NOMO-1 treated with dmso at 0.1 percent for 144 hours (cell line): ENCODE measurements around the gene SOX4.

Experiments used
- DNase-seq: peaks from one replicate; lab custom pipeline; 2025; ENCODE audit not compliant: unreplicated experiment; lab: John Stamatoyannopoulos, UW

Gene SOX4

GRCh38 chr6:21593927-21594415 lies 420 bp downstream of the SOX4 start:
- no peak for DNase-seq

DNA sequence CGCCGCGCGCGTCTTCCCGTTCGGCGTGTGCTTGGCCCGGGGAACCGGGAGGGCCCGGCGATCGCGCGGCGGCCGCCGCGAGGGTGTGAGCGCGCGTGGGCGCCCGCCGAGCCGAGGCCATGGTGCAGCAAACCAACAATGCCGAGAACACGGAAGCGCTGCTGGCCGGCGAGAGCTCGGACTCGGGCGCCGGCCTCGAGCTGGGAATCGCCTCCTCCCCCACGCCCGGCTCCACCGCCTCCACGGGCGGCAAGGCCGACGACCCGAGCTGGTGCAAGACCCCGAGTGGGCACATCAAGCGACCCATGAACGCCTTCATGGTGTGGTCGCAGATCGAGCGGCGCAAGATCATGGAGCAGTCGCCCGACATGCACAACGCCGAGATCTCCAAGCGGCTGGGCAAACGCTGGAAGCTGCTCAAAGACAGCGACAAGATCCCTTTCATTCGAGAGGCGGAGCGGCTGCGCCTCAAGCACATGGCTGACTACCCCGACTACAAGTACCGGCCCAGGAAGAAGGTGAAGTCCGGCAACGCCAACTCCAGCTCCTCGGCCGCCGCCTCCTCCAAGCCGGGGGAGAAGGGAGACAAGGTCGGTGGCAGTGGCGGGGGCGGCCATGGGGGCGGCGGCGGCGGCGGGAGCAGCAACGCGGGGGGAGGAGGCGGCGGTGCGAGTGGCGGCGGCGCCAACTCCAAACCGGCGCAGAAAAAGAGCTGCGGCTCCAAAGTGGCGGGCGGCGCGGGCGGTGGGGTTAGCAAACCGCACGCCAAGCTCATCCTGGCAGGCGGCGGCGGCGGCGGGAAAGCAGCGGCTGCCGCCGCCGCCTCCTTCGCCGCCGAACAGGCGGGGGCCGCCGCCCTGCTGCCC lies 1.1 kb downstream of the SOX4 start:
- no peak for DNase-seq

DNA sequence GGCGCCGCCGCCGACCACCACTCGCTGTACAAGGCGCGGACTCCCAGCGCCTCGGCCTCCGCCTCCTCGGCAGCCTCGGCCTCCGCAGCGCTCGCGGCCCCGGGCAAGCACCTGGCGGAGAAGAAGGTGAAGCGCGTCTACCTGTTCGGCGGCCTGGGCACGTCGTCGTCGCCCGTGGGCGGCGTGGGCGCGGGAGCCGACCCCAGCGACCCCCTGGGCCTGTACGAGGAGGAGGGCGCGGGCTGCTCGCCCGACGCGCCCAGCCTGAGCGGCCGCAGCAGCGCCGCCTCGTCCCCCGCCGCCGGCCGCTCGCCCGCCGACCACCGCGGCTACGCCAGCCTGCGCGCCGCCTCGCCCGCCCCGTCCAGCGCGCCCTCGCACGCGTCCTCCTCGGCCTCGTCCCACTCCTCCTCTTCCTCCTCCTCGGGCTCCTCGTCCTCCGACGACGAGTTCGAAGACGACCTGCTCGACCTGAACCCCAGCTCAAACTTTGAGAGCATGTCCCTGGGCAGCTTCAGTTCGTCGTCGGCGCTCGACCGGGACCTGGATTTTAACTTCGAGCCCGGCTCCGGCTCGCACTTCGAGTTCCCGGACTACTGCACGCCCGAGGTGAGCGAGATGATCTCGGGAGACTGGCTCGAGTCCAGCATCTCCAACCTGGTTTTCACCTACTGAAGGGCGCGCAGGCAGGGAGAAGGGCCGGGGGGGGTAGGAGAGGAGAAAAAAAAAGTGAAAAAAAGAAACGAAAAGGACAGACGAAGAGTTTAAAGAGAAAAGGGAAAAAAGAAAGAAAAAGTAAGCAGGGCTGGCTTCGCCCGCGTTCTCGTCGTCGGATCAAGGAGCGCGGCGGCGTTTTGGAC lies 2.0 kb downstream of the SOX4 start:
- DNase-seq = no peak

GRCh38 chr6:21596145-21596948 lies 2.8 kb downstream of the SOX4 start:
- no peak for DNase-seq

- DNase-seq = no peak
Measured at GRCh38 chr6:21596949-21597682, 3.6 kb downstream of the SOX4 start.

DNA sequence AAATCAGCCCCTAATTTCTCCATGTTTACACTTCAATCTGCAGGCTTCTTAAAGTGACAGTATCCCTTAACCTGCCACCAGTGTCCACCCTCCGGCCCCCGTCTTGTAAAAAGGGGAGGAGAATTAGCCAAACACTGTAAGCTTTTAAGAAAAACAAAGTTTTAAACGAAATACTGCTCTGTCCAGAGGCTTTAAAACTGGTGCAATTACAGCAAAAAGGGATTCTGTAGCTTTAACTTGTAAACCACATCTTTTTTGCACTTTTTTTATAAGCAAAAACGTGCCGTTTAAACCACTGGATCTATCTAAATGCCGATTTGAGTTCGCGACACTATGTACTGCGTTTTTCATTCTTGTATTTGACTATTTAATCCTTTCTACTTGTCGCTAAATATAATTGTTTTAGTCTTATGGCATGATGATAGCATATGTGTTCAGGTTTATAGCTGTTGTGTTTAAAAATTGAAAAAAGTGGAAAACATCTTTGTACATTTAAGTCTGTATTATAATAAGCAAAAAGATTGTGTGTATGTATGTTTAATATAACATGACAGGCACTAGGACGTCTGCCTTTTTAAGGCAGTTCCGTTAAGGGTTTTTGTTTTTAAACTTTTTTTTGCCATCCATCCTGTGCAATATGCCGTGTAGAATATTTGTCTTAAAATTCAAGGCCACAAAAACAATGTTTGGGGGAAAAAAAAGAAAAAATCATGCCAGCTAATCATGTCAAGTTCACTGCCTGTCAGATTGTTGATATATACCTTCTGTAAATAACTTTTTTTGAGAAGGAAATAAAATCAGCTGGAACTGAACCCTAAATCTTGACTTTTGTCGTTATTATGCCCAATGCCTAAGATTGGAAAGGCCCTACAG lies 4.5 kb downstream of the SOX4 start:
- no peak for DNase-seq

DNA sequence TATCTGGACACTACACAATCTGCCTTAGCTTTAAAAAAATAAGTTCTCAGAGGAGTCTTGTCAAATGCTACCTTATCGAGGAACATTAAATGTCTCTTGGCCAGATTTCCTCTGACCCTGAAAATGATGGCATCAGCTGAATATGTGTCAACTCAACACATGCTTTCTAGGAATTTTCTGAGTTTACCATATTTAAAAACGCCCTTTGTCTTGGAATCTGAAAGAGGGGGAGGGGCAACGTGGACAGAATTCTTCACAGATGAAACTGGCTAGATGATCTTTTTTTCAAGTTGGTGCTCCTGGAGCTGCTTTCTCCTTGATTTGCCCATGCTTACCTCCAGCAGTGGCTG lies 5.1 kb downstream of the SOX4 start:
- DNase-seq = no peak

DNA sequence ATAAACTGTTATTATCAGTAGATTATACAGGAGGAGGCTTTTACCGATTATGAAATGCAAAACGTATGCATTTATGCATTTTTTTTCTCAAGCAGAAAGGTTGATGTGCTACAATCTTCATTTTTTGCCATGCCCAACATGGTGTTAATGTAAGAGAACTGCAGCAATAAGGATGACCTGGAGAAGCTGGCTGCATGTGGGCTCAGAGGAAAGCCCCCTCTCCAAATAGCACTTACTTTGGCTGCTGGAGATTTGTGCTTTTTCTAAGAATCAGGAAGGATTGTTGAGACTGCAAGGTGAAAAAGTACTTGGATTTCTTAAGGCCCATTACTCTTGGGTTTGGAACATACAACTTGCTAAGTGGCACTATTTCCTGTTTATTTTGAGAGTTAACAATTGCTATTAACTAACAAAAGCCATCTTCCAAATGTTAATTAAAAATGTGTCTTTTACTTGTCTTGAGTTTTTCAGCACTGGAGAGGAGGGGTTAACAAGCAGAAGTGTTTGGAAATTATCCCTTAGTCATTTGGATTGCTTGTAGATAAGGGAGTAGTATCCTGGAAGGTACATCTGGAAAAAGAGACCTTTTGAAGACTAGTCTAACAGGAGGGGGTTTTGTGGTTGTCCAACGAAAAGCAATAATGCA lies 5.6 kb downstream of the SOX4 start:
- DNase-seq = no peak

GRCh38 chr6:21601339-21601923 lies 7.9 kb downstream of the SOX4 start:
- DNase-seq = no peak

DNA sequence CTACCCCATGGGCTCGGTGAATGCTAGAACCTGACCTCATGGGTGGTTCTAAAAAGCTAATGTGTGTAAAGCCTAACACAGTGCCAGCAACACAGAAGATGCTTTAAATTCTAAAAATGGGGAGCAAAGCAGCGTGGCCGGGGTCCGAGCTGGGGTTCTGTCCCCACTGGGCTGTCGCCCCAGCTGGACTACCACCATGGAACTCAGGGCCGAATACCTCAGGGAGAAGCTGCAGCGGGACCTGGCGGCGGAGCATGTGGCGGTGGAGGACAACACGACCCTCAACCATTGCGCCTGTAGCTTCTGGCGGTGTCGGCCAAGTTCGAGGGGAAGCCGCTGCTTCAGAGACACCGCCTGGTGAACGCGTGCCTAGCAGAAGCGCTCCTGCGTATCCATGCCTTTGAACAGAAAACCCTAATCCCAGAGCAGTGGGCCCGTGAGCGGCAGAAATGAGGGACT lies 8.4 kb downstream of the SOX4 start:
- DNase-seq = no peak

DNA sequence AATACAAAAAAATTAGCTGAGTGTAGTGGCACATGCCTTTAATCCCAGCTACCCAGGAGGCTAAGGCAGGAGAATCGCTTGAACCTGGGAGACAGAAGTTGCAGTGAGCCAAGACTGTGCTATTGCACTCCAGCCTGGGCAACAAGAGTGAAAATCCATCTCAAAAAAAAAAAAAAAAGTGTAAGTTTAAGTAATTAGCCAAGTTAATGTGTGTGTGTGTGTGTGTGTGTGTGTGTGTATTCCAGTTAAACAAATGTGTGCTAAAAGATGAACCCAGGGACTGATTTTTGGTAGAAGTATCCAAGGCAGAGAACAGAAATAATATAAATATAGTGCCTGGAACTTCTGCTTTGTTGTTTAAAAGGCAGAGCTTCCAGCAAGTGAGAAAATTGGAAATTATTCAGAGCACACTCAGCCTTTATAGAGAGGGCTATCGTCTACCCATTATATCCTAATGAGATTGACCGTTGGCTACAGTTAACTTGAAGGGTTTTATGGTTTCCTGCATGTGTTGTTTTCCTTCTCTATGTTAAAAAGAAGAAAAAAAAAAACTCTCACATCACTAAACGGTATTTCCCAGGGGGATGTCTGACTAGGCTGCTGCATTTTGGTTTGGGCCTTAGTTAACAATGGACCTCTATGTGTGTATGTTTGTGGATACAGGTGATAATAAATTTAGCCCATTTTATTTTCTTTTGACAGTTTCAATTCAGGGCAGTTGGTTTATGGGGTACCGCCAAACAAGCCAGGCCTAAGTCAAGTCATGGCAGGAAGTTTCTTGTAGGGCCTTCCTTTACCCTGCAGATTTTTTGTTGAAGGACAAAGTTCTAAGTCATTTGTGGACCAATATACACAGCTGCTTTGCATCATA lies 9.8 kb downstream of the SOX4 start:
- DNase-seq = no peak

- no peak for DNase-seq
Measured at GRCh38 chr6:21604081-21604480, 10.5 kb downstream of the SOX4 start.

DNA sequence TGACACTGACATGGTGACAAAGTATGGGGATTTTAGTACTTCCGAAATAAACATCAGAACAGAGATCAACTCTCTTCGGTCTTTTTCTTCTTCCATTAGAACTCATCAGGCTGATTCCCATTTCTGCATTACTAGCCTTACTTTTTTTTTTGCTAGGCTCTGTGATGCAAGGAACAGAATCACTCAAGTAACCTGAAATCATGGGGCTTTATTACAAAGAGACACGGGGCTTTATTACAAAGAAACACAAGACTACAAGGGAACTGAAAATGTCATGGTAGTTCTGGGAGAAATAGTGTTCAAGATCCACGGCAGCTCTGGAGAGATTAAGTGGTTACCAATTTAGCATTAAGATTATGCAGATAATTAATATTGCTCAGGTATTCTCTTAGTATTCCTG lies 11.6 kb downstream of the SOX4 start:
- DNase-seq = no peak

GRCh38 chr6:21608601-21609000 lies 15.1 kb downstream of the SOX4 start:
- no peak for DNase-seq

- DNase-seq = no peak
Measured at GRCh38 chr6:21609881-21610329, 16.4 kb downstream of the SOX4 start.

DNA sequence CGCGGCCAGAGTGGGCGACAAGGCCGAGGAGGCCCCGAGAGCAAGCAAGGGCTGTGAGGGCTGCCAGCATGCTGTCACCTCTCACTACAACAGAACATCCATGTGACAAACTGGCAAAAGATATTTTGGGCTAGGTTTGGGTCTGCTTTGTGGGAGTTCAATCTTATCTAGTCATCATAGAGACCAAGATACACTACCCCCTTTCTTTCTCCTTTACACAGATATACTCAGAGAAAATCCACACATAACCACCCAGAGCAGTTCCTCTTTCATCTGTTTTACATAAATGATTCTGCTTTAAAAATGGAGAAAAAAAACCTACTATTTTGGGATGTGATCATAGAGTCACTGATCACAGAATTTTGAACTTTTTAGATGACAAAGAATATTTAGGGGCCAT lies 16.8 kb downstream of the SOX4 start:
- no peak for DNase-seq

GRCh38 chr6:21611485-21611884 lies 17.9 kb downstream of the SOX4 start:
- no peak for DNase-seq
